MM.1S (cell line): ENCODE data around the gene ZNF581.

Experiments
- CTCF ChIP-seq: fragments of 300-600 bp; sonication (generic); IDR thresholded peaks from 2 replicates; pipeline ENCODE4 v1.5.1; 2016; ENCODE audit warnings: antibody characterized with exemption, low read length, mixed read lengths
- EZH2 ChIP-seq: fragments of 300-600 bp; sonication (generic); optimal IDR thresholded peaks from 2 replicates; pipeline ENCODE3; 2017; ENCODE audit warnings: low read depth, mild to moderate bottlenecking, antibody characterized with exemption, low read length, mixed read lengths

DNA sequence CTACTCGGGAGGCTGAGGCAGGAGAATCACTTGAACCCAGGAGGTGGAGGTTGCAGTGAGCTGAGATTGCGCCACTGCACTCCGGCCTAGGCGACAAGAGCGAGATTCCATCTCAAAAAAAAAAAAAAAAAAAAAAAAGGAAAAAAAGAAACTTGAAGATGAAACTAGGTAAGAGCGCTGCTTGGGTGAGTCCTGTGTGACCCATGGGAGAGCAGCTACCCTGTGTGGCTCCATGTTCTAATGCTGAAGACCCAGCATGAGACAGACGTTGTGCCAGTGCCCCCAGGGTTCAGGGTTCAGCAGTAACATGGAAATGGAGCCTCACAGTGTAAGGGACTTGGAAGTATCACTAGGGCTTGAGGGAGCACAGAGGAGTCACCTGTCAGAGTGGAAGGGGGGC lies 25.0 kb upstream of the ZNF581 start:
- TF ChIP-seq CTCF (no peak), EZH2 (no peak)
